ENCODE measurements around the gene KIF5C.

GRCh38 chr2:149017116-149017985 is 142.3 kb downstream of the KIF5C start:
- TF ChIP-seq EZH2phosphoT487 (IDR thresholded peaks at IDR 0.05; ENCODE audit: insufficient read depth, low read depth): no peak
- no peak for TF ChIP-seq EZH2 (IDR thresholded peaks at IDR 0.05; ENCODE audit: insufficient read depth, poor library complexity, severe bottlenecking)

Data from GM23248 (cell line).